Jurkat, Clone E6-1 (cell line): Measurements from ENCODE around the gene PRRX2.
"Not testable (repeated sequence)": the region's sequence is repeated elsewhere in the genome, so short reads cannot be mapped to it uniquely, and the experiment has no call there.

Source experiments
- DNase-seq: peaks from one replicate; pipeline ENCODE4 v3.0.0-alpha.2; 2011; ENCODE audit warnings: low read depth, low spot score
- H3K4me3 ChIP-seq: 2 replicates; pipeline ENCODE4 v1.5.1; 2011; ENCODE audit warnings: mild to moderate bottlenecking, low read length, control low read depth, moderate library complexity

PRRX2 gene

GRCh38 chr9:129635099-129636065, 30.1 kb upstream of the PRRX2 start:
- no peak overlapping the region for H3K4me3 ChIP-seq
- DNase-seq = no peak

DNA sequence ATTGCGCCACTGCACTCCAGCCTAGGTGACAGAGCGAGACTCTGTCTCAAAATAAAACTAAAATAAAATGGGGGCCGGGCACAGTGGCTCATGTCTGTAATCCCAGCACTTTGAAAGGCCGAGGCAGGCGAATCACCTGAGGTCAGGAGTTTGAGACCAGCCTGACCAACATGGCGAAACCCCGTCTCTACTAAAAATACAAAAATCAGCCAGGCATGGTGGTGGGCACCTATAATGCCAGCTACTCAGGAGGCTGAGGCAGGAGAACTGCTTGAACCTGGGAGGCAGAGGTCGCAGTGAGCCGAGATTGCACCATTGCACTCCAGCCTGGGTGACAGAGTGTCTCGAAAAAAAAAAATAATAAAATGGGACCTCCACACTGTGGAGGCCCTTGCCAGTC, 29.1 kb upstream of the PRRX2 start:
- not testable (repeated sequence) for DNase-seq, H3K4me3 ChIP-seq

- H3K4me3 ChIP-seq = no peak overlapping the region
- no peak for DNase-seq
Observed at GRCh38 chr9:129637102-129637501, 28.3 kb upstream of the PRRX2 start.

DNA sequence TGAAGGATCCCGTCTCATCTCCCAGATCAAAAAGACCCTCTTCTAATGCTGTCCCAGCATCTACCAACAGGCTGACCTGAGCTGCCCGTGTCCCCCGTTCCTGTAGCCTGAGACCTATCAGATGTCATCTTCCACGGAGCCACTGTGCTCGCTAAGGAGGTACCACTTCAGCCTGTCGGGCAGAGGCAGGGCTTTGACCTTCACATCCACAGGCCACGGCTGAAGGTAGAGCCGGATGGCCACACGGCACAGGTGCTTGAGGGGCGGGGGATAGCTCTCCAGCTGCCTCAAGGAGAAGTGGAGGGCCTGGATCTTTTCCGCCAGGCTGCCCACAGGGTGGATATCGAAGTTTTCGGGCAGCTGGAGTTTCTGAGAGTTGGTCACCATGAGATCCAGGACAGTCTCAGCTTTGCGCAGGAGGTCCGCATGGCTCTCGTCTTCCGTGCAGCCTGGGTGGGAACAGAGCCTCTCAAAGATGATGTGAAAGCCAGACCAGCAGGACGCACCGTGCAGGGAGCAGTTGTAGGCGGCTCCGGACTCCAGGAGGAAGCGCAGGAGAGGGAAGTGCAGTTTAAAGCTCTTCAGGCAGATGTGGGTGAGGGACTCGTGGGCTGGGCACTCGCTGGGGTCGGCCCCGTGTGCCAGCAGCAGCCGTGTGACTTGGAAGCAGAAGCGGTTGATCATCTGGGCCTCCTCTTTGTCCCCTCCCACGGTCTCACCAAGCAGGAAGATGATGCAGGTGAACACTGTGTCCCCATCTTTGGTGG, 27.6 kb upstream of the PRRX2 start:
- H3K4me3 ChIP-seq = no peak overlapping the region
- DNase-seq = no peak

- no peak overlapping the region for H3K4me3 ChIP-seq
- DNase-seq = no peak
Observed at GRCh38 chr9:129639034-129639630, 26.3 kb upstream of the PRRX2 start.

DNA sequence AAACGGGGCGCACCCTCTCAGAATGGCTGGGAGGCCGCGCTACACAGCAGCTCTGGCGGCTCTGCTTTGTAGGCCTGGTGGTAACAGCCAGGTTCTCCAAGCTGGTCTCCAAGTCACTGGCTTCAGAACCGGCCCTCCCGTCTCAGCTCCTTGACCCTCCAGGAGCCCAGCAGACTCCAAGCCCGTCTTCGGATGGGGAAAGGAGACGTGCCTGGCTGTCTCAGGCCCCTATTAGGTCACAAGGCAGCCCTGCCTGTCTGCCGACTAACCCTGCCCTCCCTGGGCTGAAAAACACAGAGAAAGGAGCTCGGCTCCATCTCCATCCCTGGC, 25.7 kb upstream of the PRRX2 start:
- no peak for DNase-seq
- H3K4me3 ChIP-seq = no peak overlapping the region

DNA sequence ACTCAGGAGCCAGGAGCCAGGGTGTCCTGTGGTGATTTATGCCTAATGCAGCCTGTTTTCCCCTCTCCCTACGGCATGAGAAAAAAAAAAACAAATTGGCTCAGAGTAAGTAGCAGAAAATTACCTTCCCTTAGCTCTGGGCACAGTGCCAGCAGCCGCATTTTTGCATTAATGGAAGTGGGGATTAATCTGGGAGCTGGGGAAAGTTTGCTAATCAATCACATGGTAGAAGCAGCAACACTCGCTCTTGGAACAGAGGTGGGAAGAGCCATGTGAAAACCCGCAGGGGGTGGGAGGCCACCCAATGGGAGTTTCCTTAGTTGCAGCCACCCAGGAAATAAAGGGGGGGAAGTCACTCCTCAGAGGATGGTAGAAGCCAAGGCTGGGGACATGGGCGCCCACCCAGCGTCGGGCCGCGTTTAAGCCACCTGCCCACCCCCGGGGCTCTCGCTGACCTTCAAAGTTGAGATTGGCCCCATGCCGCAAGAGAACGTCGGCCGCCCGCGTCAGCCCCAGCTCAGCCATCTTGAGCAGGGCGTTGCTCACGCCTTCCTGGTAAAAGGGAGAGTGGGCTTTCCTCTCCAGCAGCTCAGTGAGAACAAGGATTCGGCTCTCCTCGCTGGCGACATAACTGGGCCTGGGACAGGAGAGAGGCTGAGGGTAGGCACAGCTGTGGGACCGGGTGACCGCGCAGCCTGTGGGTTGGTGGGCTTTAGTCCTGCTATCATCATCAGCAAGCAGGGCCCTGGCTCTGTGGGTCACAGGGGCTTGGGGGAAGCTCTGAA, 25.2 kb upstream of the PRRX2 start:
- DNase-seq = no peak
- H3K4me3 ChIP-seq = peak overlapping the region; percentile 88

DNA sequence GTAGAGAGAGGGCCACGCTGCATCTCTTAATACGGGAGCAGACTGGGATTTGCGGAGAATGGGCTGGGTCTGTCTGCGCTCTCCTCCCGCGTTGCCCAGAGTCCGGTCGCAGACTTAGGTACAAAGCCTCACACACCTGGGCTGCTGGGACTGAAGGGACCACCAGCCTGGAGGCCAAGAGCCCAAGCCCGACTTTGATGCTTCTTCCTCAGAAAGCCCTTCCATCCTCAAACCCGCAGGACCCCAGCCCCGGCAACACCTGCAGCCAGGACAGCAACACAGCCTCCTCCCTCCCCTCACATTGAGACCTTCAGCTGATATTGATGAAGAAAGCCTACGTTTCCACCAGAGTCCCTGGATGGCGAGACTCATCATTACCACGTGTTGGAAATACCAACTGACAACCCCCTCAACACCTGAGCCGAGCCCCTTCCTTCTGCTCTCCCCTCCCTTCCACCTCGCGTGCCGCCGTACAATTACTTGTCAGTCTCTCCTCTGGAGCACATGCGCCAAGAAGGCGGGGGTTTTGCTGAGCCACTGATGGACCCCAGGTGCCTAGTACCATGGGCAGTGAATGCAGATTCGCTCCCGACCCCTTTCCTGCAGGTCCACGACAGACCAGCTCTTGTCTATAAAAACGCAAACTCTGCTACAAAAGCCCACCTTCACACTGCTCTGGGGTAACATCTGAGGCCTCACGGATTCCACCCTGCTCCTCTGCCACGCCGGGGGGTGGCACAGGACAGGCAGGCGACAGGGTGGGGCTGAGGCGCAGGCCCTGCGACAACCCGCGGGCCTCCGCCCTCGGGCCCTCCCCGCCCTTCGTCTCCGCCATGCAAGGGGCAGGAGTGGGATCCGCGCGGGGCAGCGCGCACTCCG, 24.3 kb upstream of the PRRX2 start:
- H3K4me3 ChIP-seq = peak overlapping the region; percentile 88

DNA sequence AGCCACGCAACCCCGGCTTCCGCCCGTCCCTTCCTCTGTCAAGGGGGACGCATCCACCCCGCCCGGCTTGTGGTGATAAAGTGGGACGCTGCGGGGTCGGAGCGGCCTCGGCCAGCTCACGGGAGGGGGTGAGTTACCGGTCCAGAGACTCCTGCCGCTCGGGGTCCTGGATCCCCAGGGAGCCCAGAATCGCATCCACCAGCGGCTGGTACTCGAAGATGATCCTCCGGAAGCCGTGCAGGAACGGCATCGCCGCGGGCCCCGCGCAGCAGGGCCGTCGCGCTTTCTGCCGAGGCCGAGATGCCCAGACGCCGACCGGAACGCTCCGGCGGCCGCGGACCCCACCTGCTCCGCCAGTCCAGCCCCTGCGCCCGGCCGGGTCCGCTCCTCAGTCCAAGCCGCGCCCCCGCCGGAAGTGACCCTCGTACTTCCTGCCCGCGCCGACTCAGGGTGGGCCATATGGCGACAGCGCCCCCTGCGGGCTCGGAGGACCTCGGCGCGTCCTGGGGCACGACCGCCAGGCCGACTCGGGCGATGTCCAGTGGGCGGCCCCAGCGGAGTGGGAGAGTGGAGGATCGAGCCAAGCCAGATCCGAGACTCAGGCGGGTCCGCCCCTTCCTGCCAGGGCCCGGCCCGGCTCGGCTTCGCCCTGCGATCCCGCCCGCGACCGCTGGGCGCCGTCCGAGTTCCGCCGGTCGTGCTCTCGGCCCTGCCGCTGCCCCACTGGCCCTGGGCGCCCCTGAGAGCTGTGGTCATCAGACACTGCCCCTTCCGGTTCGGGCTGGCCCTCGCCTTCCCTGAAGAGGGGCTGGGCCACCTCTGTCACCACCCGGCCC, 23.5 kb upstream of the PRRX2 start, which contains the start of gene ASB6:
TSS of gene ASB6 (minus strand) at position 402 of the 836 bp plus-strand sequence. CDS start at position 250, 152 bp downstream.
- DNase-seq = peak; percentile 64
- H3K4me3 ChIP-seq = peak within 1 kb of the TSS; percentile 88

More for the DNA sequence above, 24.3 kb upstream of the PRRX2 start:
- no peak for DNase-seq

DNA sequence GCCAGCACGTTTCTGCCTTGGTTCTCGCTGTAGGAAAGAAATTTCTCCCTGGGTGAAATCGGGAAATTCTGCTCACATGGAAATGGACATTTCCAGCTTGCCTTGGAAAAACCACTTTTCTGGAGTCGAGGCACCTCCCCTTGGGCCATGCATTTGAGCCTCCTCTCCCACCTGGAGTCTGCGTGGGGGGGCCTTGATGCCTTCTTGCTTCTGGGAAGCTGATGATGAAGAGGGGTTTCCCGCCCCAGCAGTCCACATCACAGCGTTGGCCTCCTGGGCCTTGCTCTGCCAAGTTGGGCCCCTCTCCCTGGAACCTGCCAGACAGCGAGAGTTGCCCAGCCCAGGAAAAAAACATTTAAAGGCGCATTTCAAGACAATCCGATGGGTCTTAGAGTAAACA, 21.7 kb upstream of the PRRX2 start:
- DNase-seq = no peak
- no peak overlapping the region for H3K4me3 ChIP-seq

DNA sequence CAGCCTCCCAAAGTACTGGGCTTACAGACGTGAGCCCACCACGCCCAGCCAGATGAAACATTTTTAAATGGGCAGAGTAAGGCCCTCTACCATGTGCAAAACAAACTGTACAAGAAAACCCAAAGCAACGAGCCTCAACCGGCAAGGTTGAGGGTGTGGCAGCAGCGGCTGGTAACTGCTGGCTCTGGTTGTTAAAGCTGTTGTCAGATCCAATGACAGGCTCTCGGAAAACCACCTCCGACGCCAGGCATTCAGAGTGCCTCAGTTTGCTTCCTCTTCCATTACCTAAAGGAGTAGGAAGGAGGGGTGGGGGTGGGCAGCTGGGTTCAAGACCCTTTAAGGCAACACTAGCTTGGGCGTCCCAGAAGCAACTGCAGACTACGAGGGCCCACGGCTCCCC, 21.1 kb upstream of the PRRX2 start:
- no peak overlapping the region for H3K4me3 ChIP-seq
- no peak for DNase-seq

DNA sequence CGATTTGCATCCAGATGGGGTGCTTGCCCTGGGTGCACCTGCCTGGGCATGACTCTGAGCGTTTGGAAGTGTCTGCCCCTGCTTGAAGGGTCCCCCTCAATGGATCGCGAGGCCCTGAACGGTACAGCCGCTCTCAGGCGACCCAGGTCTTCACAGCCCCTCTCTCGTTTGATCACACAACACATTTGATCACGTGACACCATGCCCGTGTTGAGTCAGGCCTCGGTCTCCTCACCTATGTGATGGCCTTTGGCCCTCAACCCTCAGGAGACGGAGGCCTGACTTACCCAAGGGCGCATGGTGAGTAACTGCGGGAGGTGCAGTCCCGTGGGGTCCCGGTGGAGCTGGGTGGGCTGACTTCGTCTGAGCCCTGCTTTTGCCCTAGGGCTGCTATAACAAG, 20.5 kb upstream of the PRRX2 start:
- no peak for DNase-seq
- no peak overlapping the region for H3K4me3 ChIP-seq

- DNase-seq = no peak
- H3K4me3 ChIP-seq = no peak overlapping the region
Observed at GRCh38 chr9:129646252-129646651, 19.2 kb upstream of the PRRX2 start.

DNA sequence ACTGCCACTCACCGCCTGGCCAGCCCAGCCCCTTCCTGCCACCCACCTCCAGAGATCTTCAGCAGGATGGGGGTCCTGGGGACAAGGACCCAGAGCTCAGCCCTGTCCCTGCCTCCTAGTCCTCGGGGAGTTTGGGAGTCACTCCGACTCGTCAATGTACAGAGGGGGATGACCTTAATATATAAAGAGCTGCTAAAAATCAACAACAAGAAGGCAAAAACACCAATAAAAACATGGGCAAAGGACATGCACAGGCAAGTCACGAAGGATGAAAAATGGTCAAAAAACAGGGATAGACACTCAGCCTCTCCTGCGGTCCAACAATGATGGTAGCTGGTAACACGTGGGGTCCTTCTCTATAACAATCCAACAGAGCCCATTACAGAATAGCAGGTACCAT, 18.8 kb upstream of the PRRX2 start:
- no peak for DNase-seq
- no peak overlapping the region for H3K4me3 ChIP-seq

GRCh38 chr9:129647635-129648034, 17.8 kb upstream of the PRRX2 start:
- no peak overlapping the region for H3K4me3 ChIP-seq
- no peak for DNase-seq

DNA sequence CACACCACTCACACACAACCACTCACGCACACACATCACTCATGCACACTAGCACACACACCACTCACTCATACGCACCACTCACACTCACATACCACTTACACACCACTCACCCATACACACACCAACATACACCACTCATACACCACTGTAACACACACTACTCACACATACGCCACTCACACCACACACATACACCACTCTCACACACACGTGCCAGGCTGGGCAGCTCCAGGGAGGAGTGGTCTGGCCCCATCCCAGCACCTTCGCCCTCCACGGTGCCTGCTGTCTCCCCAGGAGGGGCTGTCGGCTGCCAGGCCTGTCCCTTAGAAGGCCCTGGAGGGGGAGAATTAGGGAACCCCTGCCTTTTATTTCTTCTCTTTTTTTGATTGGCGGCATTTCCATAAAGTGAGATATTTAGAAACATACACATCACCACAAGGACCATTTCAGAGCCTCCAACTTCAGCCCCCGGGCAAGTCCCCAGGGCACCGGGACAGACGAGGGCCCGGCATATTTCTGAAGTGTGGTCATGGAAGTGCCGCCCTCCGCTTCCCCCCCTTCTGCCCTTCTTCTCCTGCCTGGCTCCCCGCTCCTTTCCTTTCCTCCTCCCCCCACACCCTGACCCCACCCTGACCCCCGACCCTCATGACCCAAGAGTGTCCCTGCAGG, 17.2 kb upstream of the PRRX2 start:
- no peak overlapping the region for H3K4me3 ChIP-seq
- DNase-seq = no peak

GRCh38 chr9:129648764-129649115, 16.7 kb upstream of the PRRX2 start:
- H3K4me3 ChIP-seq = no peak overlapping the region
- no peak for DNase-seq
